OCI-LY7 (cell line): ENCODE measurements around the gene ITGB6. TPM values are rescaled to one million over a fixed set of nuclear protein-coding genes. Genes with fewer than 3 reads are reported as not detected.

ENCODE experiments used
- BruUV-seq: library from RNA; stranded (reverse); fragments of 400-500 nt; replicated peaks from 2 replicates; lab custom pipeline; 2021; lab: Mats Ljungman, UMichigan
- CTCF ChIA-PET: fragments of 300-600 bp; sonication (Branson Sonifier 250); formaldehyde crosslinking; loops from one replicate; lab custom pipeline; 2022; ENCODE audit warnings: antibody characterized with exemption; ENCODE audit not compliant: unreplicated experiment; lab: Charles Lee
- POLR2A ChIA-PET: fragments of 300-600 bp; sonication (Branson Sonifier 250); formaldehyde crosslinking; loops from one replicate; lab custom pipeline; 2022; ENCODE audit warnings: antibody characterized with exemption; lab: Charles Lee
- DNase-seq: peaks from one replicate; pipeline ENCODE4 v3.0.0-alpha.2; 2015; ENCODE audit warnings: low spot score
- H2AFZ ChIP-seq: fragments of 200-600 bp; sonication (generic), shearing (Covaris generic); 2 replicates; pipeline ENCODE4 v1.6.1; 2014; ENCODE audit warnings: mild to moderate bottlenecking, antibody characterized with exemption, low read length, moderate library complexity
- H3K27ac ChIP-seq: fragments of 200-600 bp; sonication (generic); 2 replicates; pipeline ENCODE4 v1.5.1; 2014; ENCODE audit warnings: mixed run types, low read depth, mild to moderate bottlenecking, moderate library complexity, low read length, inconsistent platforms; ENCODE audit not compliant: poor library complexity, severe bottlenecking
- H3K36me3 ChIP-seq: fragments of 200-600 bp; sonication (generic); 2 replicates; pipeline ENCODE4 v1.6.1; 2014; ENCODE audit warnings: mild to moderate bottlenecking, antibody characterized with exemption, low read length, moderate library complexity, mixed read lengths; ENCODE audit not compliant: insufficient read depth
- H3K4me1 ChIP-seq: fragments of 200-600 bp; sonication (generic); 2 replicates; pipeline ENCODE4 v1.5.1; 2014; ENCODE audit warnings: mild to moderate bottlenecking, low read length; ENCODE audit not compliant: insufficient read depth, poor library complexity, severe bottlenecking
- H3K4me2 ChIP-seq: fragments of 200-600 bp; sonication (generic); 2 replicates; pipeline ENCODE4 v1.6.1; 2014; ENCODE audit warnings: mild to moderate bottlenecking, low read length
- H3K4me3 ChIP-seq: fragments of 200-600 bp; sonication (generic); 2 replicates; pipeline ENCODE4 v1.5.1; 2014; ENCODE audit warnings: mild to moderate bottlenecking, low read depth, low read length; ENCODE audit not compliant: poor library complexity, severe bottlenecking
- H3K79me2 ChIP-seq: fragments of 200-600 bp; sonication (generic); 2 replicates; pipeline ENCODE4 v1.6.1; 2016; ENCODE audit warnings: low read depth, mild to moderate bottlenecking, low read length, moderate library complexity, mixed read lengths; ENCODE audit not compliant: insufficient read depth
- H3K9me2 ChIP-seq: fragments of 200-600 bp; sonication (generic); 2 replicates; pipeline ENCODE4 v1.6.1; 2016; ENCODE audit warnings: mild to moderate bottlenecking, low read length, mixed read lengths; ENCODE audit not compliant: insufficient read depth
- H3K9me3 ChIP-seq: fragments of 200-600 bp; sonication (generic); 2 replicates; pipeline ENCODE4 v1.6.1; 2014; ENCODE audit warnings: mild to moderate bottlenecking, mixed run types, low read length, mixed read lengths
- H4K20me1 ChIP-seq: fragments of 200-600 bp; sonication (generic); 2 replicates; pipeline ENCODE4 v1.6.1; 2014; ENCODE audit warnings: mild to moderate bottlenecking, antibody characterized with exemption, low read length, moderate library complexity, mixed read lengths; ENCODE audit not compliant: insufficient read depth
- CTCF ChIP-seq: fragments of 200-600 bp; sonication (generic); conservative IDR thresholded peaks from 2 replicates; pipeline ENCODE4 v1.5.1; 2014; ENCODE audit warnings: mild to moderate bottlenecking, antibody characterized with exemption, low read length, moderate library complexity, mixed read lengths
- EZH2phosphoT487 ChIP-seq: fragments of 200-600 bp; sonication (generic); IDR thresholded peaks from 2 replicates; pipeline ENCODE4 v1.6.1; 2018; ENCODE audit warnings: low read depth, borderline replicate concordance, mild to moderate bottlenecking, mixed run types, antibody characterized with exemption, low read length, moderate library complexity, mixed read lengths
- intact Hi-C: fragments of 100-400 bp; cut with micrococcal nuclease; formaldehyde crosslinking; loops from one replicate; pipeline ENCODE4 v1.10.0; 2022; ENCODE audit not compliant: unreplicated experiment
- total RNA-seq, 2 experiments: library from RNA; depleted of rRNA in 1 of 2; stranded (reverse); fragments of >200 nt in 1 of 2; shearing (Covaris generic) in 1 of 2; gene quantifications; 2 replicates each; pipeline ENCODE4 v1.2.3, GENCODE V29; 2014 to 2022

Gene ITGB6
- total RNA-seq, 2 experiments from 2014 or later, result not detected

GRCh38 chr2:160126315-160126714 is 73.8 kb downstream of the ITGB6 start:
- BruUV-seq, result no TSS peak
- no peak for TF ChIP-seq EZH2phosphoT487
- no peak for TF ChIP-seq CTCF
- POLR2A ChIA-PET, result no interaction called here

GRCh38 chr2:160125828-160126227 is 74.2 kb downstream of the ITGB6 start:
- Histone ChIP-seq H3K9me2 (no peaks in the 10 kb centered on the region), H3K79me2 (no peaks in the 10 kb centered on the region), H2AFZ (no peak overlapping the region), H3K9me3 (no peaks in the 10 kb centered on the region), H3K4me1 (no peaks in the 10 kb centered on the region), H3K27ac (no peak overlapping the region), H4K20me1 (no peaks in the 10 kb centered on the region), H3K4me3 (no peak overlapping the region), H3K4me2 (no peak overlapping the region), H3K36me3 (no peaks in the 10 kb centered on the region)
- no peak for DNase-seq
- ChIA-PET POLR2A (interaction anchor here (0.7 kb wide), 1 partner anchor 74 kb away, joined by 3 read pairs; no protein-coding TSS in a partner anchor), CTCF (no interaction called here)
- intact Hi-C loops, result no loop called here
- BruUV-seq, result no TSS peak
- no peak for TF ChIP-seq EZH2phosphoT487
- no peak for TF ChIP-seq CTCF

More at GRCh38 chr2:160126315-160126714, 73.8 kb downstream of the ITGB6 start:
- Histone ChIP-seq H3K4me1 (no peaks in the 10 kb centered on the region), H3K36me3 (no peaks in the 10 kb centered on the region), H3K79me2 (no peaks in the 10 kb centered on the region), H3K9me2 (no peaks in the 10 kb centered on the region), H4K20me1 (no peaks in the 10 kb centered on the region), H3K4me2 (no peak overlapping the region), H3K4me3 (no peak overlapping the region), H3K9me3 (no peaks in the 10 kb centered on the region), H3K27ac (no peak overlapping the region), H2AFZ (no peak overlapping the region)
- intact Hi-C loops, result no loop called here
- CTCF ChIA-PET, result no interaction called here
- no peak for DNase-seq

GRCh38 chr2:160125366-160125765 is 74.7 kb downstream of the ITGB6 start:
- CTCF ChIA-PET, result no interaction called here
- Histone ChIP-seq H3K4me3 (no peak overlapping the region), H3K9me3 (no peaks in the 10 kb centered on the region), H3K9me2 (no peaks in the 10 kb centered on the region), H3K27ac (no peak overlapping the region), H3K4me1 (no peaks in the 10 kb centered on the region), H4K20me1 (no peaks in the 10 kb centered on the region), H3K36me3 (no peaks in the 10 kb centered on the region), H3K79me2 (no peaks in the 10 kb centered on the region), H3K4me2 (no peak overlapping the region), H2AFZ (no peak overlapping the region)
- POLR2A ChIA-PET, result interaction anchor here (0.7 kb wide), 1 partner anchor 73 kb away, joined by 3 read pairs; no protein-coding TSS in a partner anchor
- no peak for DNase-seq
- no TSS peak for BruUV-seq
- intact Hi-C loops, result no loop called here
- TF ChIP-seq CTCF (no peak), EZH2phosphoT487 (no peak)
